ENCODE measurements around the gene IL17RB. TPM values are rescaled to one million over a fixed set of nuclear protein-coding genes. Genes with fewer than 3 reads are reported as not detected.

The IL17RB gene
- polyA plus RNA-seq, 2 of the 4 experiments (the other 2 are of a cell fraction) = 1.9 to 2.2 TPM

DNA sequence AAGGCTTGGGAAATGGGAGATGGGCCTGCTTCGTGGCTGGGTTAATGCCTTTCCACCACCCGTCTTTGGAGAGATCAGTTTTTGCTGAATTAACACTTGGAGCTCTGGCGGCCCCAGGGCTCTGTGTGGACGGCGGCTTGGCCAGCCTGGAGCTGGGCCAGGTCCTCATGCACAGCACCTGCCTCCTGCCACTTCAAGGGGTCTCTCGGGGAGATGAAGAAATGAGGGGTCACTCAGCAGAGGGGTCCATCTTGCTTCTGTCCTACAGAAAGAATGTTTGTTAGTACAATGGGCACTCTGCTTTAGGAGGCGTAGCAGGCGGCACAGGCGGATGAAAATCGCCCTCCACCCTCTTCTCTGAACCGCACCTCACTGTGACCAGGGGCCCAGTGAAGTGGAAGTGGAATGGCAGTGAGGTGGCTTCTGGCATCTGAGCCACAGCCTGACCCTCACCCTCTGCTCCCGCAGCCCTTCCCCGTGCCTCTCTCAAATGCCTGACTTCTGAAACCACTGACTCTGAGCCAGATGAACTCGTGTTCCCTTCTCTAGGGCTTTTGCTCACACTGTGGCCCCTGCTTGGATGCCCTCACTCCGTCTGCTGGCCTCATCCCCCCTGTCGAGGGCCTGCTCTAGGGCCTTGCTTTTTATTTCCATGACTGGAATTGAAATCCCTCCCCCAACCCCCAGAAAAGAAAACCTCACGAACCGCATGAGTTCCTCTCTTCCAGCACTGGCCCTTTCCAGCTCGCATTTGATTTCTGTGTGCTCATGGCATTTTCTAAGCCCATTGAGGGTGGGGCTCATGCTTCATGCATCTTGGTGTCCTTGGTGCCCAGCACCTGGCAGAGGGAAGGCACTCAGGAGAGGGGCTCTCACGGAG, 42.3 kb upstream of the IL17RB start (continued):
- no peak for TF ChIP-seq SREBF2 (IDR thresholded peaks at IDR 0.05)
- no peak for TF ChIP-seq NPAS2 (CRISPR knock-in tag; IDR thresholded peaks at IDR 0.05; ENCODE audit: borderline replicate concordance)
- TF ChIP-seq ZC3H11A (IDR thresholded peaks at IDR 0.05) = no peak
- no peak for TF ChIP-seq KDM5A (IDR thresholded peaks at IDR 0.05)
- TF ChIP-seq RNF2 (IDR thresholded peaks at IDR 0.05; ENCODE audit: borderline replicate concordance, low read depth) = no peak
- TF ChIP-seq HEYL (CRISPR knock-in tag; IDR thresholded peaks at IDR 0.05) = no peak
- no peak for TF ChIP-seq FOSL2 (IDR thresholded peaks at IDR 0.05)
- no peak for TF ChIP-seq FOSL2 (CRISPR knock-in tag; IDR thresholded peaks at IDR 0.05)
- TF ChIP-seq, protein P1, sequence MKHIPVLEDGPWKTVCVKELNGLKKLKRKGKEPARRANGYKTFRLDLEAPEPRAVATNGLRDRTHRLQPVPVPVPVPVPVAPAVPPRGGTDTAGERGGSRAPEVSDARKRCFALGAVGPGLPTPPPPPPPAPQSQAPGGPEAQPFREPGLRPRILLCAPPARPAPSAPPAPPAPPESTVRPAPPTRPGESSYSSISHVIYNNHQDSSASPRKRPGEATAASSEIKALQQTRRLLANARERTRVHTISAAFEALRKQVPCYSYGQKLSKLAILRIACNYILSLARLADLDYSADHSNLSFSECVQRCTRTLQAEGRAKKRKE (CRISPR knock-in tag; IDR thresholded peaks at IDR 0.05; ENCODE audit: low read depth) = no peak

DNA sequence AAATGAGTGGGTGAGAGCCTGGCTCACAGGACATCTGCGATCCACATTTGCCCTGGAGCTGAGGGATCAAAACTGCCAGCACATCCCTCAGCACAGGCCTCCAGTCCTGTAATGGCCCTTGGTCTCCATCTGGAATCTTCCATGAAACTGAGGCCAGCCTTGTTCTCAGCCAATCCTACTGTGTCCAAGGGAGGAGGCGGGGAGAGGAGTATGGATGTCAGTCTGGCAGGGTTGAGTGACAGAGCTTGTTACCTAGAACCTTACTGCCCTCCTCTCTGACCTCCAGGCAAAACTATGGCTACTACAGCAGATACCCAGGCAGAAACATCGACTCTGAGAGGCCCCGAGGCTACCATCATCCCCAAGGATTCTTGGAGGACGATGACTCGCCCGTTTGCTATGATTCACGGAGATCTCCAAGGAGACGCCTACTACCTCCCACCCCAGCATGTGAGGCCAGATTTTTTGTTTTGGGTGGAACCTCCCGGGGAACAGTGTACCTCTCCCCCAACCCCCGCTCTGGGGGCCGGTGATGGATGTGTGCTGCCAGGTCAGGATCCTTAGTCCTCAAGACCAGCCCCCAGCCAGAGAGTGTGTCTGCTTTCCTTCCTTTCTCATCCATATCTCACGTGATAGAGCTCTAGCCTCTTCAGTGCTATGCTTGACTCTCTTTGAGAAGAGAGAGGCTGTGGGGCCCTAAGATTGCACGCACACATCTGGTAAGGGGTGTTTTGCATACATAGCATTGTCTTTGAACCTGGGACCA, 41.5 kb upstream of the IL17RB start:
- H3K9me3 ChIP-seq = no peaks in the 10 kb centered on the region
- peak overlapping the region; percentile 27 to 61; a peak in 4 of 6 replicates for H3K27ac ChIP-seq
- TF ChIP-seq TFCP2L1 (CRISPR knock-in tag; IDR thresholded peaks at IDR 0.05) (no peak), FOXS1 (CRISPR knock-in tag; IDR thresholded peaks at IDR 0.05) (no peak), CBX8 (IDR thresholded peaks at IDR 0.05) (no peak), FOSL2 (IDR thresholded peaks at IDR 0.05) (no peak), FOSL2 (CRISPR knock-in tag; IDR thresholded peaks at IDR 0.05) (peak; percentile 24; the same call in 1 of the 2 replicates), JUN (IDR thresholded peaks at IDR 0.05) (no peak), GATA3 (IDR thresholded peaks at IDR 0.05; ENCODE audit: borderline replicate concordance) (no peak), CEBPB (IDR thresholded peaks at IDR 0.05) (no peak)
- DNase-seq (ENCODE audit: low read depth in 1 of 2, low spot score in 1 of 2) (peak; percentile 46 to 62), FAIRE-seq (no peak), ATAC-seq (peak; percentile 78 to 85)
- H3K4me3 ChIP-seq = no peak overlapping the region
- H3K4me2 ChIP-seq = peak overlapping the region; percentile 59
- ChIA-PET POLR2A (no interaction called here), CTCF (interaction anchor here (0.5 kb wide), 1 partner anchor 177 kb away, joined by 5 read pairs; no protein-coding TSS in a partner anchor)
- H3K4me1 ChIP-seq = peaks cover 23% of the 10 kb centered on the region
- WGBS (ENCODE audit: missing lambda C conversion rate) = 69% methylated on average over 4 of the region's 14 CpGs

DNA sequence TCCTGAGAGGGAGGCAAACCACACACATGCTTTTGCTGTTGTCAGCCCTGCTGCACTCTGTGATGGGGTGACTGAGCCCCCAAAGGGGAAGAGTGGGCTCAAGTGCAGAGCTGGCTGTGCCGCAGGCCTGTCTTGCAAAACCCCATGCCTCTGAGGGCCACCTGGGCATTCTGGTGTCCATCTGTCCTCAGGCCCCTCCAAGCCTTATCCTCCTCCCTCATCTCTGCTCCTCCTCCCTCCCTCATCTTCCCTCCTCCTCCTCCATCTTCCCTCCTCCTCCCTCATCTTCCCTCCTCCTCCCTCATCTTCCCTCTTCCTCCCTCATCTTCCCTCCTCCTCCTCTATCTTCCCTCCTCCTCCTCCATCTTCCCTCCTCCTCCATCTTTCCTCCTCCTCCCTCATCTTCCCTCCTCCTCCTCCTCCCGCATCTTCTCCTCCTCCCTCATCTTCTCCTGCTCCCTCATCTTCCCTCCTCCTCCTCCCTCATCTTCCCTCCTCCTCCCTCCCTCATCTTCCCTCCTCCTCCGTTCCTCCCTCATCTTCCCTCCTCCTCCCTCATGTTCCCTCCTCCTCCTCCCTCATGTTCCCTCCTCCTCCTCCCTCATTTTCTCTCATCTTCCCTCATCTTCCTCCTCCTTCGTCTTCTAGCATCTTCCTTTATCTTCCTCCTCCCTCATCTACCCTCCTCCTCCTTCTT, 40.8 kb upstream of the IL17RB start:
- TF ChIP-seq MAZ (IDR thresholded peaks at IDR 0.05; ENCODE audit: borderline replicate concordance, low read depth, low read length) (no peak), KDM1A (IDR thresholded peaks at IDR 0.05; ENCODE audit: low read depth) (no peak), CBX8 (IDR thresholded peaks at IDR 0.05) (no peak), PHF8 (IDR thresholded peaks at IDR 0.05; ENCODE audit: borderline replicate concordance, low read depth) (no peak), ZFP36 (IDR thresholded peaks at IDR 0.05; ENCODE audit: borderline replicate concordance, partially characterized antibody) (no peak), NR3C1 (IDR thresholded peaks at IDR 0.05) (no peak), CHD4 (IDR thresholded peaks at IDR 0.05; ENCODE audit: borderline replicate concordance) (no peak)
- DNase-seq (ENCODE audit: low read depth in 1 of 2, low spot score in 1 of 2) (no peak), FAIRE-seq (no peak), ATAC-seq (no peak; a peak in 1 of 6 replicates)
- Histone ChIP-seq H3K4me3 (no peak overlapping the region), H3K4me1 (peaks cover 23% of the 10 kb centered on the region), H3K27ac (peak overlapping the region; percentile 27 to 61; a peak in 4 of 6 replicates), H3K4me2 (peak overlapping the region; percentile 59; the same call in 2 of the 3 replicates), H3K9me3 (no peaks in the 10 kb centered on the region)
- ChIA-PET POLR2A (no interaction called here), CTCF (interaction anchor here (0.5 kb wide), 1 partner anchor 176 kb away, joined by 5 read pairs; no protein-coding TSS in a partner anchor)
- 86% methylated on average over 3 of the region's 4 CpGs for whole genome bisulfite sequencing (ENCODE audit: missing lambda C conversion rate)
